ENCODE data around the gene GPC6. TPM values are rescaled to one million over a fixed set of nuclear protein-coding genes. Genes with fewer than 3 reads are reported as not detected.
A peak's percentile ranks its signal among the peaks of the same experiment; 100 is the strongest.

Gene GPC6
- 1 to 10 TPM; 1.3 to 7.3 (median 3.4) TPM for total RNA-seq

DNA sequence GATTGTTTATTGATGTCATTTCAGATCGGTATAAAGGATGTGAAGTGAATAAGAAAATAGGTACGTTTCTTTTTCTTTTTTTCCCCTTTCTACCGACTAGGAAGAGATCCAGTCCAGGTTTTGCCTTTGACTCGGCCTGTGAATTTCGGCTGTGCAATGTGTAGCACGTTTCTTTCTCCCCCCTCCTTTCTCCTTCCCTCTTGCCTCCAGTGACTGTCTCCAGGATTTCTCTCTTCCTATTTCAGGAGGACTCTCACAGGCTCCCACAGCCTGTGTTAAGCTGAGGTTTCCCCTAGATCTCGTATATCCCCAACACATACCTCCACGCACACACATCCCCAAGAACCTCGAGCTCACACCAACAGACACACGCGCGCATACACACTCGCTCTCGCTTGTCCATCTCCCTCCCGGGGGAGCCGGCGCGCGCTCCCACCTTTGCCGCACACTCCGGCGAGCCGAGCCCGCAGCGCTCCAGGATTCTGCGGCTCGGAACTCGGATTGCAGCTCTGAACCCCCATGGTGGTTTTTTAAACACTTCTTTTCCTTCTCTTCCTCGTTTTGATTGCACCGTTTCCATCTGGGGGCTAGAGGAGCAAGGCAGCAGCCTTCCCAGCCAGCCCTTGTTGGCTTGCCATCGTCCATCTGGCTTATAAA lies at the start of gene GPC6:
Gene GPC6, plus strand, starts transcription at position 185 of the 657 bp plus-strand sequence.
- DNase-seq = peak in 1 of 2 donors; percentile 77
- peak in 1 of 2 donors; percentile 69 for ATAC-seq (ENCODE audit: low FRiP score in 2 of 2)
- H3K4me1 ChIP-seq = peaks cover 0 to 24% (median 9%) of the 10 kb centered on the region in 4 donors
- peaks cover 0 to 13% (median 4%) of the 10 kb centered on the region in 4 donors for H3K27me3 ChIP-seq
- no peak for TF ChIP-seq EP300 (IDR thresholded peaks at IDR 0.05)
- no peak for TF ChIP-seq POLR2A (IDR thresholded peaks at IDR 0.05)
- no peak for TF ChIP-seq POLR2AphosphoS5 (IDR thresholded peaks at IDR 0.05)
- TF ChIP-seq, protein P1, sequence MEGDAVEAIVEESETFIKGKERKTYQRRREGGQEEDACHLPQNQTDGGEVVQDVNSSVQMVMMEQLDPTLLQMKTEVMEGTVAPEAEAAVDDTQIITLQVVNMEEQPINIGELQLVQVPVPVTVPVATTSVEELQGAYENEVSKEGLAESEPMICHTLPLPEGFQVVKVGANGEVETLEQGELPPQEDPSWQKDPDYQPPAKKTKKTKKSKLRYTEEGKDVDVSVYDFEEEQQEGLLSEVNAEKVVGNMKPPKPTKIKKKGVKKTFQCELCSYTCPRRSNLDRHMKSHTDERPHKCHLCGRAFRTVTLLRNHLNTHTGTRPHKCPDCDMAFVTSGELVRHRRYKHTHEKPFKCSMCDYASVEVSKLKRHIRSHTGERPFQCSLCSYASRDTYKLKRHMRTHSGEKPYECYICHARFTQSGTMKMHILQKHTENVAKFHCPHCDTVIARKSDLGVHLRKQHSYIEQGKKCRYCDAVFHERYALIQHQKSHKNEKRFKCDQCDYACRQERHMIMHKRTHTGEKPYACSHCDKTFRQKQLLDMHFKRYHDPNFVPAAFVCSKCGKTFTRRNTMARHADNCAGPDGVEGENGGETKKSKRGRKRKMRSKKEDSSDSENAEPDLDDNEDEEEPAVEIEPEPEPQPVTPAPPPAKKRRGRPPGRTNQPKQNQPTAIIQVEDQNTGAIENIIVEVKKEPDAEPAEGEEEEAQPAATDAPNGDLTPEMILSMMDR (IDR thresholded peaks at IDR 0.05) = no peak
- peak within 1 kb of the TSS; percentile 19 to 57 (median 49) for H3K4me3 ChIP-seq
- H3K27ac ChIP-seq = peak within 1 kb of the TSS in 3 of 4 donors; percentile 33 to 78 (median 75)
- no peaks in the 10 kb centered on the region for H3K9me3 ChIP-seq
- 3 to 4% methylated on average over 31 of the region's 31 CpGs for WGBS, 2 donors
- no peaks in the 10 kb centered on the region for H3K36me3 ChIP-seq

DNA sequence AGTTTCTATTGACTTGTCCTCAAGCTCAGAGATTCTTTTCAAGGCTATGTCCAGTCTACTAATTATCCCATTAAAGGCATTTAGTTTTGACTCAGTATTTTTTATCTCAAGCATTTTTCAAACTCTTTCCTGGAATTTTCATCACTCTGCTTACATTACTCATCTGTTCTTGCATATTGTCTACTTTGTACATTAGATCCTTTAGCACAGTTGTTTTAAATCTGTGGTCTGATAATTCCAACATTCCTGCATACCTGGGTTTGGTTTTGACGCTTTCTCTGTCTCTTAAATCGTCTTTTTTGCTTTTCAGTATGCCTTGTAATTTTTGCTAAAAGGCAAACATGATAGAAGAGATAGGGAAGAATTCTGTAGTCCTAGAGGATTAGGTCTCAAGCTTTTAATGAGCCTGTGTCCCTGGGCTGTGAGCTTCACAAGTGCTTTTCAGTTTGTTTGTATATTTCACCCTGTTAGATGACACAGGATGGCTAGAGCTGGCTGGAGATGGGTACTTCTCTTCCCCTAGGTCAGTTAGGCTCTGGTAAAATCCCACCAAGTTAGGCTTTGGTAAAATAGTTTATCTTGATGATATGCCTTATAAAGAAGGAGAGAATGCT lies 46.1 kb upstream of the GPC6 start:
- no peak overlapping the region for H3K4me3 ChIP-seq
- ATAC-seq (ENCODE audit: low FRiP score in 2 of 2) (no peak), DNase-seq (no peak)
- WGBS, 2 donors = 30 to 70% methylated on average over 2 of the region's 2 CpGs
- no peaks in the 10 kb centered on the region for H3K4me1 ChIP-seq
- TF ChIP-seq POLR2A (IDR thresholded peaks at IDR 0.05) = no peak
- TF ChIP-seq, protein P1 (IDR thresholded peaks at IDR 0.05) = no peak
- TF ChIP-seq POLR2AphosphoS5 (IDR thresholded peaks at IDR 0.05) = no peak
- TF ChIP-seq EP300 (IDR thresholded peaks at IDR 0.05) = no peak
- no peaks in the 10 kb centered on the region for H3K9me3 ChIP-seq
- no peak overlapping the region for H3K27ac ChIP-seq
- no peaks in the 10 kb centered on the region for H3K27me3 ChIP-seq
- no peaks in the 10 kb centered on the region for H3K36me3 ChIP-seq

DNA sequence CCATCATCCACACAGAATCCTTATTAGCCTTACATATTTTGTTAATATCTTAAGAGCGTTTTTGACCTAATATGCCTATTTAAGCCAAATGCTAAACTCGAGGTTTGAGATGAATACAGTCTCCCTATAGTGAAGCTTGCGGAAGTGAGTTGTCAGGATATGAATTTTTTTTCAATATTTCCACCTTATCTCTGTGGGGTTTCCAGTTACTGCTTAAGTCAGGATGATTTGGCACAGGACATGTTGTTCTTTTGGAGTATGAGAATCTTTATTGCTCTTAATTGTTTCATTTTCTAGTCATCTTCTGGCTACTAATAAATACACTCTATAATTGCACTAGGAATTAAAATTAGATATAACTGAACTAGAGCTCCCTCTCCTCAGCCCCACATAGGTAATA lies 44.2 kb upstream of the GPC6 start:
- Histone ChIP-seq H3K4me3 (no peak overlapping the region), H3K4me1 (no peaks in the 10 kb centered on the region), H3K27me3 (no peaks in the 10 kb centered on the region), H3K36me3 (no peaks in the 10 kb centered on the region), H3K9me3 (no peaks in the 10 kb centered on the region), H3K27ac (no peak overlapping the region)
- no peak for ATAC-seq (ENCODE audit: low FRiP score in 2 of 2)
- TF ChIP-seq, protein P1 (IDR thresholded peaks at IDR 0.05) = no peak
- TF ChIP-seq EP300 (IDR thresholded peaks at IDR 0.05) = no peak
- TF ChIP-seq POLR2AphosphoS5 (IDR thresholded peaks at IDR 0.05) = no peak
- TF ChIP-seq POLR2A (IDR thresholded peaks at IDR 0.05) = no peak
- 90 to 91% methylated on average over 3 of the region's 3 CpGs for WGBS, 2 donors
- DNase-seq = no peak

DNA sequence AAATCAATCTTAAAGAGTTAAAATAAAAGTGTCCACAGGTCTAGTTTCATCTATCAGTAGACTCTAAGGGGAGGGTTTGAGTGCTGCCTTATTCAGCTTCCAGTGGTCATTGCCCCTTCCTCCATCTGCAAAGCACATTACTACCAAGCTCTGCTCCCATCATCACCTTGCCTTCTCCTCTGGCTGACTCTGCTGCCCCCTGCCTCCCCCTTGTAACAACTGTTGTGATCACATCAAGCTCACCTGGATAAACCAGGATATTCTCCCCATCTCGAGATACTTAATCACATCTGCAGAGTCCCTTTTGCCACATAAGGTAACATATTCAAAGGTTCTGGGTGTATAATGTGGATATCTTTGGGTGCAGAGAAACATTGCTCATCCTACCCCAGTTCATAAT lies 43.3 kb upstream of the GPC6 start:
- 58 to 68% methylated on average over 1 of the region's 1 CpG for WGBS, 2 donors
- no peaks in the 10 kb centered on the region for H3K27me3 ChIP-seq
- H3K36me3 ChIP-seq = no peaks in the 10 kb centered on the region
- ATAC-seq (ENCODE audit: low FRiP score in 2 of 2) (no peak), DNase-seq (no peak)
- TF ChIP-seq EP300 (IDR thresholded peaks at IDR 0.05) (no peak), POLR2A (IDR thresholded peaks at IDR 0.05) (no peak), POLR2AphosphoS5 (IDR thresholded peaks at IDR 0.05) (no peak)
- TF ChIP-seq, protein P1 (IDR thresholded peaks at IDR 0.05) = no peak
- no peak overlapping the region for H3K27ac ChIP-seq
- no peaks in the 10 kb centered on the region for H3K4me1 ChIP-seq
- H3K4me3 ChIP-seq = no peak overlapping the region
- H3K9me3 ChIP-seq = no peaks in the 10 kb centered on the region
